OCI-LY7 (cell line): ENCODE data around the gene HINFP. TPM values are rescaled to one million over a fixed set of nuclear protein-coding genes. Genes with fewer than 3 reads are reported as not detected.

ENCODE experiments used
- BruUV-seq: library from RNA; stranded (reverse); fragments of 400-500 nt; replicated peaks from 2 replicates; lab custom pipeline; 2021; lab: Mats Ljungman, UMichigan
- CTCF ChIA-PET: fragments of 300-600 bp; sonication (Branson Sonifier 250); formaldehyde crosslinking; loops from one replicate; lab custom pipeline; 2022; ENCODE audit warnings: antibody characterized with exemption; ENCODE audit not compliant: unreplicated experiment; lab: Charles Lee
- POLR2A ChIA-PET: fragments of 300-600 bp; sonication (Branson Sonifier 250); formaldehyde crosslinking; loops from one replicate; lab custom pipeline; 2022; ENCODE audit warnings: antibody characterized with exemption; lab: Charles Lee
- DNase-seq: peaks from one replicate; pipeline ENCODE4 v3.0.0-alpha.2; 2015; ENCODE audit warnings: low spot score
- H2AFZ ChIP-seq: fragments of 200-600 bp; sonication (generic), shearing (Covaris generic); 2 replicates; pipeline ENCODE4 v1.6.1; 2014; ENCODE audit warnings: mild to moderate bottlenecking, antibody characterized with exemption, low read length, moderate library complexity
- H3K27ac ChIP-seq: fragments of 200-600 bp; sonication (generic); 2 replicates; pipeline ENCODE4 v1.5.1; 2014; ENCODE audit warnings: mixed run types, low read depth, mild to moderate bottlenecking, moderate library complexity, low read length, inconsistent platforms; ENCODE audit not compliant: poor library complexity, severe bottlenecking
- H3K36me3 ChIP-seq: fragments of 200-600 bp; sonication (generic); 2 replicates; pipeline ENCODE4 v1.6.1; 2014; ENCODE audit warnings: mild to moderate bottlenecking, antibody characterized with exemption, low read length, moderate library complexity, mixed read lengths; ENCODE audit not compliant: insufficient read depth
- H3K4me1 ChIP-seq: fragments of 200-600 bp; sonication (generic); 2 replicates; pipeline ENCODE4 v1.5.1; 2014; ENCODE audit warnings: mild to moderate bottlenecking, low read length; ENCODE audit not compliant: insufficient read depth, poor library complexity, severe bottlenecking
- H3K4me2 ChIP-seq: fragments of 200-600 bp; sonication (generic); 2 replicates; pipeline ENCODE4 v1.6.1; 2014; ENCODE audit warnings: mild to moderate bottlenecking, low read length
- H3K4me3 ChIP-seq: fragments of 200-600 bp; sonication (generic); 2 replicates; pipeline ENCODE4 v1.5.1; 2014; ENCODE audit warnings: mild to moderate bottlenecking, low read depth, low read length; ENCODE audit not compliant: poor library complexity, severe bottlenecking
- H3K79me2 ChIP-seq: fragments of 200-600 bp; sonication (generic); 2 replicates; pipeline ENCODE4 v1.6.1; 2016; ENCODE audit warnings: low read depth, mild to moderate bottlenecking, low read length, moderate library complexity, mixed read lengths; ENCODE audit not compliant: insufficient read depth
- H3K9me2 ChIP-seq: fragments of 200-600 bp; sonication (generic); 2 replicates; pipeline ENCODE4 v1.6.1; 2016; ENCODE audit warnings: mild to moderate bottlenecking, low read length, mixed read lengths; ENCODE audit not compliant: insufficient read depth
- H3K9me3 ChIP-seq: fragments of 200-600 bp; sonication (generic); 2 replicates; pipeline ENCODE4 v1.6.1; 2014; ENCODE audit warnings: mild to moderate bottlenecking, mixed run types, low read length, mixed read lengths
- H4K20me1 ChIP-seq: fragments of 200-600 bp; sonication (generic); 2 replicates; pipeline ENCODE4 v1.6.1; 2014; ENCODE audit warnings: mild to moderate bottlenecking, antibody characterized with exemption, low read length, moderate library complexity, mixed read lengths; ENCODE audit not compliant: insufficient read depth
- EZH2phosphoT487 ChIP-seq: fragments of 200-600 bp; sonication (generic); IDR thresholded peaks from 2 replicates; pipeline ENCODE4 v1.6.1; 2018; ENCODE audit warnings: low read depth, borderline replicate concordance, mild to moderate bottlenecking, mixed run types, antibody characterized with exemption, low read length, moderate library complexity, mixed read lengths
- intact Hi-C: fragments of 100-400 bp; cut with micrococcal nuclease; formaldehyde crosslinking; loops from one replicate; pipeline ENCODE4 v1.10.0; 2022; ENCODE audit not compliant: unreplicated experiment
- total RNA-seq, 2 experiments: library from RNA; depleted of rRNA in 1 of 2; stranded (reverse); fragments of >200 nt in 1 of 2; shearing (Covaris generic) in 1 of 2; gene quantifications; 2 replicates each; pipeline ENCODE4 v1.2.3, GENCODE V29; 2014 to 2022
- TF ChIP-seq, protein P1 (sequence below): fragments of 200-600 bp; sonication (generic); conservative IDR thresholded peaks from 2 replicates; pipeline ENCODE4 v1.5.1; 2014; ENCODE audit warnings: mild to moderate bottlenecking, antibody characterized with exemption, low read length, moderate library complexity, mixed read lengths

Gene HINFP
- total RNA-seq, 2 experiments from 2014 or later, result 27.7 to 29.6 TPM

DNA sequence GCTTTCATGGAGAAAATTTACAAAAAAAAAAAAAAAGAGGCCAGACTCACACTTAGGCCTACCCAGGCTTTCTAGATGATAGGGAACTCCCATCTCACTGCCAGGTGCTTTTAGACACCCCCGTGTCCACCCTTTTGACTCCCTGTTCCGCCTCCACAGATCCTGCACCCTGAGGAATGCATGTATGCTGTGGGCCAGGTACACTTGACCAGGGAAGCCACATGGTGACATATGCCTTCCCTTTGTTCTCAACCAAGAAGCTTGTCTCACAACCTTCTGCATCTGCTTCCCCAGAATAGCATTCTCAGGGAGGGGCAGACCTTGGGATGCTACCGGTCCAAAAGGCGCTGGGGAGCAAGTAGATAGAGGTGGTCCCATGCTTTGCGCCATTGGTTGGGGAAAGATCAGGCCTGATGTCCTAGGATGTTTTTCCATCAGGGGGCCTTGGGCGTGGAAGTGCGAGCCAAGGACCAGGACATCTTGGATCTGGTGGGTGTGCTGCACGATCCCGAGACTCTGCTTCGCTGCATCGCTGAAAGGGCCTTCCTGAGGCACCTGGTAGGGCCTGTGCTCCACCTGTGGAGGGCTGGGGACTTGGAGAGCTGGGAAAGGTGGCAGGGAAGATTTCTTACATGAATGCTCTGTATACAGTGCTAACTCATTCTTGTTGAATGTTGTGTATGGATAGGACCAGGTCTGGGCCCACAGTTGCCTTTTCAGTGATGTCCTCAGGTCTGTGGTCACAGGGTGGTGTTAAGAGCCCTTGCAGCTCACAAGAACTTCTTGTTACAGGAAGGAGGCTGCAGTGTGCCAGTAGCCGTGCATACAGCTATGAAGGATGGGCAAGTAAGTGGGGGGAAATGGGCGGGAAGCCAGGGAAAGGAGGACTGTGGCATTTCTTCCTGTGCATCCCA is 29.2 kb upstream of the HINFP start:
- ChIA-PET CTCF (interaction anchor here (1.2 kb wide), 1 partner anchor 34 kb away, joined by 3 read pairs; no protein-coding TSS in a partner anchor), POLR2A (interaction anchor here (0.5 to 1.2 kb wide), 4 partner anchors 9 to 72 kb away, joined by 3 to 5 read pairs (median 3); partner anchors contain the start of genes DPAGT1 and VPS11)
- peak; percentile 51 for DNase-seq
- H2AFZ ChIP-seq, result no peak overlapping the region
- H3K79me2 ChIP-seq, result peaks cover 38% of the 10 kb centered on the region
- no peaks in the 10 kb centered on the region for H3K9me3 ChIP-seq
- intact Hi-C loops, result no loop called here
- TF ChIP-seq, protein P1, sequence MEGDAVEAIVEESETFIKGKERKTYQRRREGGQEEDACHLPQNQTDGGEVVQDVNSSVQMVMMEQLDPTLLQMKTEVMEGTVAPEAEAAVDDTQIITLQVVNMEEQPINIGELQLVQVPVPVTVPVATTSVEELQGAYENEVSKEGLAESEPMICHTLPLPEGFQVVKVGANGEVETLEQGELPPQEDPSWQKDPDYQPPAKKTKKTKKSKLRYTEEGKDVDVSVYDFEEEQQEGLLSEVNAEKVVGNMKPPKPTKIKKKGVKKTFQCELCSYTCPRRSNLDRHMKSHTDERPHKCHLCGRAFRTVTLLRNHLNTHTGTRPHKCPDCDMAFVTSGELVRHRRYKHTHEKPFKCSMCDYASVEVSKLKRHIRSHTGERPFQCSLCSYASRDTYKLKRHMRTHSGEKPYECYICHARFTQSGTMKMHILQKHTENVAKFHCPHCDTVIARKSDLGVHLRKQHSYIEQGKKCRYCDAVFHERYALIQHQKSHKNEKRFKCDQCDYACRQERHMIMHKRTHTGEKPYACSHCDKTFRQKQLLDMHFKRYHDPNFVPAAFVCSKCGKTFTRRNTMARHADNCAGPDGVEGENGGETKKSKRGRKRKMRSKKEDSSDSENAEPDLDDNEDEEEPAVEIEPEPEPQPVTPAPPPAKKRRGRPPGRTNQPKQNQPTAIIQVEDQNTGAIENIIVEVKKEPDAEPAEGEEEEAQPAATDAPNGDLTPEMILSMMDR, result no peak
- TF ChIP-seq EZH2phosphoT487, result no peak
- peaks cover 59% of the 10 kb centered on the region for H3K36me3 ChIP-seq
- peak overlapping the region; percentile 81 for H3K4me3 ChIP-seq
- peak overlapping the region; percentile 79 for H3K4me2 ChIP-seq
- H4K20me1 ChIP-seq, result peaks cover 23% of the 10 kb centered on the region
- peaks cover 63% of the 10 kb centered on the region for H3K4me1 ChIP-seq
- no peaks in the 10 kb centered on the region for H3K9me2 ChIP-seq
- peak overlapping the region; percentile 79 for H3K27ac ChIP-seq
- BruUV-seq, result no TSS peak

DNA sequence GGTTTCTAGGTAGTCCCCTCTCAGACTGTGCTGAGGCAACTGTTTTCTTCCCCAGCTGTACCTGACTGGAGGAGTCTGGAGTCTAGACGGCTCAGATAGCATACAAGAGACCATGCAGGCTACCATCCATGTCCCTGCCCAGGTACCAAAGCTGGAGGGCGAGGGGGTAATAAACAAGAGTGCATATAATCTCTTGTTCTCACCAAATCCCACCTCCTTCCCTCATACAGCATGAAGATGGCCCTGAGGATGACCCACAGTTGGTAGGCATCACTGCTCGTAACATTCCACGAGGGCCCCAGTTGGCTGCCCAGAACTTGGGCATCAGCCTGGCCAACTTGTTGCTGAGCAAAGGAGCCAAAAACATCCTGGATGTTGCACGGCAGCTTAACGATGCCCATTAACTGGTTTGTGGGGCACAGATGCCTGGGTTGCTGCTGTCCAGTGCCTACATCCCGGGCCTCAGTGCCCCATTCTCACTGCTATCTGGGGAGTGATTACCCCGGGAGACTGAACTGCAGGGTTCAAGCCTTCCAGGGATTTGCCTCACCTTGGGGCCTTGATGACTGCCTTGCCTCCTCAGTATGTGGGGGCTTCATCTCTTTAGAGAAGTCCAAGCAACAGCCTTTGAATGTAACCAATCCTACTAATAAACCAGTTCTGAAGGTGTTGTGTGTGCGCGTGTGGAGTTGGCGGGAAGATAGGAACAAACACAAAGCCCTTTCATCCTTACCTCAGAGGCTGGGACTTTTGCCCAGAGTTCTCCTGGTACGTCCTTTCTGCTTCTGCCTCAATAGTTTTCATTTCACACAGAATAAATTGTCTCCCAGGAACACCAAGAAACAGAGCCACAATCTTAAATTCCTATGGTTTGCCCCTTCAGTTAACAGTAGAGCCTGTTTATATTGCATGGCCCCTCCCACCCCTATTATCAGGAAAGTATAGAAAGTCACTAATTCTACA is 28.2 kb upstream of the HINFP start:
- H3K4me3 ChIP-seq, result peak overlapping the region; percentile 81
- ChIA-PET CTCF (no interaction called here), POLR2A (interaction anchor here (0.7 to 1.2 kb wide), 3 partner anchors 9 to 71 kb away, joined by 3 read pairs; partner anchors contain the start of genes DPAGT1 and VPS11)
- H3K9me2 ChIP-seq, result no peaks in the 10 kb centered on the region
- no TSS peak for BruUV-seq
- TF ChIP-seq EZH2phosphoT487, result no peak
- TF ChIP-seq, protein P1, result no peak
- DNase-seq, result no peak
- no peak overlapping the region for H2AFZ ChIP-seq
- peaks cover 68% of the 10 kb centered on the region for H3K36me3 ChIP-seq
- H3K79me2 ChIP-seq, result peaks cover 38% of the 10 kb centered on the region
- peaks cover 66% of the 10 kb centered on the region for H3K4me1 ChIP-seq
- intact Hi-C loops, result no loop called here
- peak overlapping the region; percentile 79 for H3K4me2 ChIP-seq
- no peaks in the 10 kb centered on the region for H3K9me3 ChIP-seq
- peak overlapping the region; percentile 79 for H3K27ac ChIP-seq
- H4K20me1 ChIP-seq, result peaks cover 23% of the 10 kb centered on the region
